DOHH2 (cell line): Measurements from ENCODE around the gene TEDDM1.

ENCODE experiments used
- EZH2phosphoT487 ChIP-seq: fragments of 200-600 bp; sonication (generic); IDR thresholded peaks from 2 replicates; pipeline ENCODE4 v1.6.1; 2017; ENCODE audit warnings: borderline replicate concordance, mild to moderate bottlenecking, antibody characterized with exemption, low read length, moderate library complexity, mixed read lengths
- TF ChIP-seq, protein P1 (sequence below): fragments of 200-600 bp; sonication (generic); IDR thresholded peaks from one replicate; pipeline ENCODE4 v1.5.1; 2014; ENCODE audit warnings: antibody characterized with exemption, mild to moderate bottlenecking, low read depth, low read length; ENCODE audit not compliant: poor library complexity, severe bottlenecking

DNA sequence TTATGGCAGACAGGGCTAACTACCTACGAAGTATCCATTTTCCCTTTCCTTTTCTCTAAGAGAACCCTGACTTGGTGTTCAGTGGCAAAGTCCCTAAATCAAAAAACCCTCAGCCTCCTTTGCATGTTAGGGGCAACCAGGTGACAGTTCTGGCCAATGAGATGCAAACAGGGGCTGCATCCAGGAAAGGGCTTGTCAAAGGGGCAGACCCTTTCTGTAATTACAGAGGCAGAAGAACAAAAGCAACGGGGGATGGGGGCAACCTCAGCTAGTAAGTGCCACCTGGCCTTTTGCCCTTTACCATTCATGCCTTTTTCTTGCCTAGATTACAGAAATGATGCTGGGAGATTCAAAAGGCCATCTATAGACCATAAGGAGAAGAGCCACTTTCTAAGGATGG is 43.3 kb downstream of the TEDDM1 start:
- TF ChIP-seq, protein P1, sequence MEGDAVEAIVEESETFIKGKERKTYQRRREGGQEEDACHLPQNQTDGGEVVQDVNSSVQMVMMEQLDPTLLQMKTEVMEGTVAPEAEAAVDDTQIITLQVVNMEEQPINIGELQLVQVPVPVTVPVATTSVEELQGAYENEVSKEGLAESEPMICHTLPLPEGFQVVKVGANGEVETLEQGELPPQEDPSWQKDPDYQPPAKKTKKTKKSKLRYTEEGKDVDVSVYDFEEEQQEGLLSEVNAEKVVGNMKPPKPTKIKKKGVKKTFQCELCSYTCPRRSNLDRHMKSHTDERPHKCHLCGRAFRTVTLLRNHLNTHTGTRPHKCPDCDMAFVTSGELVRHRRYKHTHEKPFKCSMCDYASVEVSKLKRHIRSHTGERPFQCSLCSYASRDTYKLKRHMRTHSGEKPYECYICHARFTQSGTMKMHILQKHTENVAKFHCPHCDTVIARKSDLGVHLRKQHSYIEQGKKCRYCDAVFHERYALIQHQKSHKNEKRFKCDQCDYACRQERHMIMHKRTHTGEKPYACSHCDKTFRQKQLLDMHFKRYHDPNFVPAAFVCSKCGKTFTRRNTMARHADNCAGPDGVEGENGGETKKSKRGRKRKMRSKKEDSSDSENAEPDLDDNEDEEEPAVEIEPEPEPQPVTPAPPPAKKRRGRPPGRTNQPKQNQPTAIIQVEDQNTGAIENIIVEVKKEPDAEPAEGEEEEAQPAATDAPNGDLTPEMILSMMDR, result no peak
- TF ChIP-seq EZH2phosphoT487, result no peak
